Measurements from ENCODE around the gene TMEM204. TPM values are rescaled to one million over a fixed set of nuclear protein-coding genes. Genes with fewer than 3 reads are reported as not detected.
"Not testable (repeated sequence)": the region's sequence is repeated elsewhere in the genome, so short reads cannot be mapped to it uniquely, and the experiment has no call there.

Gene TMEM204
- total and polyA plus RNA-seq, 2 donors (not counting 1 experiment from before 2014, with no cell fraction given), result 10.9 to 12.4 TPM

GRCh38 chr16:1592446-1592845 is 59.0 kb downstream of the TMEM204 start:
- DNase-seq (ENCODE audit: low read depth in 2 of 2), result no peak
- Histone ChIP-seq H3K9ac (ENCODE audit: insufficient read depth, low read length) (no peak overlapping the region), H3K27me3 (ENCODE audit: control insufficient read depth, insufficient read depth, low read length) (no peaks in the 10 kb centered on the region)

GRCh38 chr16:1595511-1595910 is 62.0 kb downstream of the TMEM204 start:
- H3K9me3 ChIP-seq (ENCODE audit: control insufficient read depth, insufficient read depth, low read depth, low read length); H3K27ac ChIP-seq (ENCODE audit: insufficient read depth, low read length); H3K4me3 ChIP-seq (replicated peaks in 1 of 4; ENCODE audit: control extremely low read depth in 1 of 4, insufficient read depth in 1 of 4, low read depth in 3 of 4, low read length in 4 of 4); H4K20me1 ChIP-seq (ENCODE audit: control insufficient read depth, extremely low read depth, insufficient read depth, low read length); H3K79me2 ChIP-seq (ENCODE audit: control insufficient read depth, insufficient read depth, low read length); H3K27me3 ChIP-seq (ENCODE audit: control insufficient read depth, insufficient read depth, low read length); H3K4me1 ChIP-seq (ENCODE audit: control insufficient read depth, extremely low read depth, insufficient read depth, low read length); DNase-seq (ENCODE audit: low read depth in 2 of 2); H3K36me3 ChIP-seq (ENCODE audit: control insufficient read depth, insufficient read depth, low read length); H3K9ac ChIP-seq (ENCODE audit: insufficient read depth, low read length); H3K4me2 ChIP-seq (ENCODE audit: extremely low read depth, insufficient read depth, low read length); H2AFZ ChIP-seq (ENCODE audit: low read length): not testable (repeated sequence)

More at GRCh38 chr16:1592446-1592845, 59.0 kb downstream of the TMEM204 start:
- TF ChIP-seq EZH2 (IDR thresholded peaks at IDR 0.05; ENCODE audit: low read length, missing control alignments), result no peak
- TF ChIP-seq CTCF (conservative IDR thresholded peaks at IDR 0.05 in 1 of 2, IDR thresholded peaks at IDR 0.05 in 1 of 2; ENCODE audit: low read depth in 1 of 2, low read length in 2 of 2), result no peak
- Histone ChIP-seq H3K9me3 (ENCODE audit: control insufficient read depth, insufficient read depth, low read depth, low read length) (no peaks in the 10 kb centered on the region), H2AFZ (ENCODE audit: low read length) (no peak overlapping the region), H3K79me2 (ENCODE audit: control insufficient read depth, insufficient read depth, low read length) (no peaks in the 10 kb centered on the region), H3K36me3 (ENCODE audit: control insufficient read depth, insufficient read depth, low read length) (no peaks in the 10 kb centered on the region), H3K4me1 (ENCODE audit: control insufficient read depth, extremely low read depth, insufficient read depth, low read length) (no peaks in the 10 kb centered on the region), H3K4me3 (replicated peaks in 1 of 4; ENCODE audit: control extremely low read depth in 1 of 4, insufficient read depth in 1 of 4, low read depth in 3 of 4, low read length in 4 of 4) (no peak overlapping the region), H3K4me2 (ENCODE audit: extremely low read depth, insufficient read depth, low read length) (no peak overlapping the region), H4K20me1 (ENCODE audit: control insufficient read depth, extremely low read depth, insufficient read depth, low read length) (no peaks in the 10 kb centered on the region), H3K27ac (ENCODE audit: insufficient read depth, low read length) (no peak overlapping the region)

- Histone ChIP-seq H3K4me1 (ENCODE audit: control insufficient read depth, extremely low read depth, insufficient read depth, low read length) (no peaks in the 10 kb centered on the region), H3K36me3 (ENCODE audit: control insufficient read depth, insufficient read depth, low read length) (no peaks in the 10 kb centered on the region), H2AFZ (ENCODE audit: low read length) (no peak overlapping the region), H3K9ac (ENCODE audit: insufficient read depth, low read length) (no peak overlapping the region), H3K4me3 (replicated peaks in 1 of 4; ENCODE audit: control extremely low read depth in 1 of 4, insufficient read depth in 1 of 4, low read depth in 3 of 4, low read length in 4 of 4) (no peak overlapping the region), H3K9me3 (ENCODE audit: control insufficient read depth, insufficient read depth, low read depth, low read length) (no peaks in the 10 kb centered on the region), H3K79me2 (ENCODE audit: control insufficient read depth, insufficient read depth, low read length) (no peaks in the 10 kb centered on the region), H3K4me2 (ENCODE audit: extremely low read depth, insufficient read depth, low read length) (no peak overlapping the region), H3K27me3 (ENCODE audit: control insufficient read depth, insufficient read depth, low read length) (no peaks in the 10 kb centered on the region), H3K27ac (ENCODE audit: insufficient read depth, low read length) (no peak overlapping the region), H4K20me1 (ENCODE audit: control insufficient read depth, extremely low read depth, insufficient read depth, low read length) (no peaks in the 10 kb centered on the region)
- TF ChIP-seq CTCF (conservative IDR thresholded peaks at IDR 0.05 in 1 of 2, IDR thresholded peaks at IDR 0.05 in 1 of 2; ENCODE audit: low read depth in 1 of 2, low read length in 2 of 2), result no peak
- no peak for DNase-seq (ENCODE audit: low read depth in 2 of 2)
Measured at GRCh38 chr16:1596516-1596915, 63.0 kb downstream of the TMEM204 start.

Measured in fibroblast of lung (primary cell).